GM12874 (cell line): ENCODE measurements around the gene GPR146.

Source experiments
- CTCF ChIP-seq: IDR thresholded peaks from 2 replicates; pipeline ENCODE4 v1.5.1; 2011; ENCODE audit warnings: low read depth, mild to moderate bottlenecking, control low read depth, low read length, moderate library complexity; ENCODE audit not compliant: insufficient read depth

The GPR146 gene

GRCh38 chr7:1081931-1082401, 37.6 kb downstream of the GPR146 start:
- no peak for TF ChIP-seq CTCF

- no peak for TF ChIP-seq CTCF
These were observed 39.6 kb downstream of the GPR146 start for GRCh38 chr7:1083729-1084657.

GRCh38 chr7:1085266-1085665, 40.9 kb downstream of the GPR146 start:
- no peak for TF ChIP-seq CTCF

- no peak for TF ChIP-seq CTCF
These were observed 41.6 kb downstream of the GPR146 start for GRCh38 chr7:1085910-1086421.

- TF ChIP-seq CTCF = peak; percentile 80
These were observed 42.5 kb downstream of the GPR146 start for GRCh38 chr7:1086588-1087464.

GRCh38 chr7:1087465-1087814, 43.1 kb downstream of the GPR146 start:
- no peak for TF ChIP-seq CTCF
